GM18858 (cell line): ENCODE data around the gene DICER1.
"Not testable (repeated sequence)": the region's sequence is repeated elsewhere in the genome, so short reads cannot be mapped to it uniquely, and the experiment has no call there.

Experiments used
- ATAC-seq: cut with Tn5 transposase; IDR thresholded peaks from one replicate; pipeline ENCODE4 v1.9.1; 2021; ENCODE audit not compliant: unreplicated experiment

Gene DICER1

GRCh38 chr14:95151561-95151960, 5.8 kb downstream of the DICER1 start:
- ATAC-seq = no peak

GRCh38 chr14:95150910-95151309, 6.4 kb downstream of the DICER1 start:
- ATAC-seq = no peak

GRCh38 chr14:95149441-95149840, 7.9 kb downstream of the DICER1 start:
- ATAC-seq = no peak

GRCh38 chr14:95147597-95147996, 9.7 kb downstream of the DICER1 start:
- ATAC-seq = no peak

GRCh38 chr14:95146079-95146771, 11.1 kb downstream of the DICER1 start:
- ATAC-seq = no peak

GRCh38 chr14:95144849-95145248, 12.5 kb downstream of the DICER1 start:
- ATAC-seq = no peak

- ATAC-seq = no peak
Observed at GRCh38 chr14:95143808-95144620, 13.3 kb downstream of the DICER1 start.

- no peak for ATAC-seq
Observed at GRCh38 chr14:95142208-95142607, 15.1 kb downstream of the DICER1 start.

- no peak for ATAC-seq
Observed at GRCh38 chr14:95141684-95142083, 15.6 kb downstream of the DICER1 start.

- no peak for ATAC-seq
Observed at GRCh38 chr14:95140060-95140858, 17.1 kb downstream of the DICER1 start.

GRCh38 chr14:95138876-95139275, 18.5 kb downstream of the DICER1 start:
- no peak for ATAC-seq

- ATAC-seq = not testable (repeated sequence)
Observed at GRCh38 chr14:95138455-95138854, 18.9 kb downstream of the DICER1 start.

- ATAC-seq = no peak
Observed at GRCh38 chr14:95137804-95138167, 19.5 kb downstream of the DICER1 start.

GRCh38 chr14:95137164-95137803, 20.0 kb downstream of the DICER1 start:
- no peak for ATAC-seq

- ATAC-seq = no peak
Observed at GRCh38 chr14:95136631-95137030, 20.7 kb downstream of the DICER1 start.

- ATAC-seq = no peak
Observed at GRCh38 chr14:95134304-95134933, 22.9 kb downstream of the DICER1 start.

- no peak for ATAC-seq
Observed at GRCh38 chr14:95133282-95133681, 24.0 kb downstream of the DICER1 start.

- no peak for ATAC-seq
Observed at GRCh38 chr14:95132760-95133159, 24.6 kb downstream of the DICER1 start.

GRCh38 chr14:95130549-95130948, 26.8 kb downstream of the DICER1 start:
- no peak for ATAC-seq

GRCh38 chr14:95128140-95128539, 29.2 kb downstream of the DICER1 start:
- ATAC-seq = no peak

- ATAC-seq = no peak
Observed at GRCh38 chr14:95127531-95127911, 29.8 kb downstream of the DICER1 start.
